ENCODE measurements around the gene CDCP2. TPM values are rescaled to one million over a fixed set of nuclear protein-coding genes. Genes with fewer than 3 reads are reported as not detected.

CDCP2 gene
- total RNA-seq, 1 experiment from 2014 or later, result not detected

GRCh38 chr1:54124906-54125305 lies 27.9 kb downstream of the CDCP2 start:
- in situ Hi-C loops (cut with HindIII; ENCODE audit: low pct_unique_long_range_greater_than_20kb, low sequenced_read_pairs), result no loop called here
- DNase-seq (ENCODE audit: low read depth, low spot score), result no peak

GRCh38 chr1:54124472-54124871 lies 28.3 kb downstream of the CDCP2 start:
- in situ Hi-C loops (cut with HindIII; ENCODE audit: low pct_unique_long_range_greater_than_20kb, low sequenced_read_pairs), result no loop called here
- DNase-seq (ENCODE audit: low read depth, low spot score), result no peak

GRCh38 chr1:54122992-54123391 lies 29.8 kb downstream of the CDCP2 start:
- DNase-seq (ENCODE audit: low read depth, low spot score), result no peak
- in situ Hi-C loops (cut with HindIII; ENCODE audit: low pct_unique_long_range_greater_than_20kb, low sequenced_read_pairs), result no loop called here

GRCh38 chr1:54122135-54122751 lies 30.6 kb downstream of the CDCP2 start:
- DNase-seq (ENCODE audit: low read depth, low spot score), result no peak
- in situ Hi-C loops (cut with HindIII; ENCODE audit: low pct_unique_long_range_greater_than_20kb, low sequenced_read_pairs), result no loop called here

- peak; percentile 65 for DNase-seq (ENCODE audit: low read depth, low spot score)
- in situ Hi-C loops (cut with HindIII; ENCODE audit: low pct_unique_long_range_greater_than_20kb, low sequenced_read_pairs), result no loop called here
These were observed 31.2 kb downstream of the CDCP2 start for GRCh38 chr1:54121482-54122134.

- no peak for DNase-seq (ENCODE audit: low read depth, low spot score)
- in situ Hi-C loops (cut with HindIII; ENCODE audit: low pct_unique_long_range_greater_than_20kb, low sequenced_read_pairs), result no loop called here
These were observed 31.9 kb downstream of the CDCP2 start for GRCh38 chr1:54120698-54121481.

GRCh38 chr1:54120018-54120697 lies 32.6 kb downstream of the CDCP2 start:
- DNase-seq (ENCODE audit: low read depth, low spot score), result no peak
- in situ Hi-C loops (cut with HindIII; ENCODE audit: low pct_unique_long_range_greater_than_20kb, low sequenced_read_pairs), result no loop called here

GRCh38 chr1:54118704-54119103 lies 34.1 kb downstream of the CDCP2 start:
- in situ Hi-C loops (cut with HindIII; ENCODE audit: low pct_unique_long_range_greater_than_20kb, low sequenced_read_pairs), result no loop called here
- no peak for DNase-seq (ENCODE audit: low read depth, low spot score)

- no peak for DNase-seq (ENCODE audit: low read depth, low spot score)
- in situ Hi-C loops (cut with HindIII; ENCODE audit: low pct_unique_long_range_greater_than_20kb, low sequenced_read_pairs), result no loop called here
These were observed 34.8 kb downstream of the CDCP2 start for GRCh38 chr1:54117815-54118563.

- no peak for DNase-seq (ENCODE audit: low read depth, low spot score)
- in situ Hi-C loops (cut with HindIII; ENCODE audit: low pct_unique_long_range_greater_than_20kb, low sequenced_read_pairs), result no loop called here
These were observed 37.3 kb downstream of the CDCP2 start for GRCh38 chr1:54115520-54115919.

- in situ Hi-C loops (cut with HindIII; ENCODE audit: low pct_unique_long_range_greater_than_20kb, low sequenced_read_pairs), result no loop called here
- DNase-seq (ENCODE audit: low read depth, low spot score), result no peak
These were observed 37.8 kb downstream of the CDCP2 start for GRCh38 chr1:54114955-54115354.

- in situ Hi-C loops (cut with HindIII; ENCODE audit: low pct_unique_long_range_greater_than_20kb, low sequenced_read_pairs), result no loop called here
- no peak for DNase-seq (ENCODE audit: low read depth, low spot score)
These were observed 38.8 kb downstream of the CDCP2 start for GRCh38 chr1:54114001-54114400.

GRCh38 chr1:54112705-54113368 lies 40.0 kb downstream of the CDCP2 start:
- in situ Hi-C loops (cut with HindIII; ENCODE audit: low pct_unique_long_range_greater_than_20kb, low sequenced_read_pairs), result no loop called here
- no peak for DNase-seq (ENCODE audit: low read depth, low spot score)

GRCh38 chr1:54112027-54112426 lies 40.8 kb downstream of the CDCP2 start:
- in situ Hi-C loops (cut with HindIII; ENCODE audit: low pct_unique_long_range_greater_than_20kb, low sequenced_read_pairs), result no loop called here
- no peak for DNase-seq (ENCODE audit: low read depth, low spot score)

GRCh38 chr1:54111624-54112023 lies 41.2 kb downstream of the CDCP2 start:
- in situ Hi-C loops (cut with HindIII; ENCODE audit: low pct_unique_long_range_greater_than_20kb, low sequenced_read_pairs), result no loop called here
- DNase-seq (ENCODE audit: low read depth, low spot score), result no peak

- in situ Hi-C loops (cut with HindIII; ENCODE audit: low pct_unique_long_range_greater_than_20kb, low sequenced_read_pairs), result no loop called here
- no peak for DNase-seq (ENCODE audit: low read depth, low spot score)
These were observed 41.8 kb downstream of the CDCP2 start for GRCh38 chr1:54110996-54111395.

Data from SK-MEL-5 (cell line).